IMR-90 (cell line): ENCODE measurements around the gene PRRG1. TPM values are rescaled to one million over a fixed set of nuclear protein-coding genes. Genes with fewer than 3 reads are reported as not detected.

Source experiments
- ATAC-seq: fragments of 200-7000 bp; cut with Tn5 transposase; 2 replicates; pipeline ENCODE4 v1.9.1; 2020; ENCODE audit warnings: low read depth, mild to moderate bottlenecking, moderate library complexity
- BruUV-seq: library from RNA; stranded (reverse); fragments of 400-500 nt; replicated peaks from 2 replicates; lab custom pipeline; 2021; lab: Mats Ljungman, UMichigan
- CTCF ChIA-PET: fragments of 300-600 bp; formaldehyde crosslinking; extraction: SDS; loops from one replicate; lab custom pipeline; 2021; ENCODE audit warnings: antibody characterized with exemption; lab: Yijun Ruan, JAX
- POLR2A ChIA-PET: fragments of 300-600 bp; sonication (Branson Sonifier 250); formaldehyde crosslinking; loops from one replicate; lab custom pipeline; 2022; ENCODE audit warnings: antibody characterized with exemption; ENCODE audit not compliant: unreplicated experiment; lab: Charles Lee
- DNase-seq: peaks from one replicate; pipeline ENCODE4 v3.0.0; 2013
- H2AFZ ChIP-seq: replicated peaks from 2 replicates; pipeline ENCODE3; 2013; ENCODE audit warnings: low read length, mild to moderate bottlenecking; ENCODE audit not compliant: poor library complexity
- H2AK5ac ChIP-seq: 2 replicates; pipeline ENCODE4 v1.6.1; 2013; ENCODE audit warnings: low read depth, low read length, inconsistent platforms
- H2AK9ac ChIP-seq: replicated peaks from 2 replicates; pipeline ENCODE3; 2013; ENCODE audit warnings: mild to moderate bottlenecking, low read depth, low read length, moderate library complexity; ENCODE audit not compliant: poor library complexity
- H2BK120ac ChIP-seq: 2 replicates; pipeline ENCODE4 v1.6.1; 2013; ENCODE audit warnings: low read depth, low read length, inconsistent platforms
- H2BK15ac ChIP-seq: 3 replicates; pipeline ENCODE4 v1.6.1; 2013; ENCODE audit warnings: low read depth, low read length, inconsistent platforms
- H2BK20ac ChIP-seq: 2 replicates; pipeline ENCODE4 v1.6.1; 2013; ENCODE audit warnings: low read depth, mild to moderate bottlenecking, inconsistent platforms, low read length, moderate library complexity
- H2BK5ac ChIP-seq: 2 replicates; pipeline ENCODE4 v1.6.1; 2013; ENCODE audit warnings: mild to moderate bottlenecking, low read depth, low read length, inconsistent platforms; ENCODE audit not compliant: poor library complexity, severe bottlenecking
- H3K14ac ChIP-seq: replicated peaks from 2 replicates; pipeline ENCODE4 v1.6.1; 2013; ENCODE audit warnings: low read depth, low read length, inconsistent platforms
- H3K18ac ChIP-seq: 2 replicates; pipeline ENCODE4 v1.6.1; 2013; ENCODE audit warnings: low read depth, low read length, control low read depth
- H3K23ac ChIP-seq: 2 replicates; pipeline ENCODE4 v1.6.1; 2013; ENCODE audit warnings: low read depth, low read length, inconsistent platforms
- H3K27ac ChIP-seq: 2 replicates; pipeline ENCODE4 v1.5.1; 2013; ENCODE audit warnings: mild to moderate bottlenecking, control low read depth, low read length; ENCODE audit not compliant: insufficient read depth
- H3K27me3 ChIP-seq: 2 replicates; pipeline ENCODE4 v1.6.1; 2013; ENCODE audit warnings: low read length; ENCODE audit not compliant: control insufficient read depth, insufficient read depth
- H3K36me3 ChIP-seq: 2 replicates; pipeline ENCODE4 v1.6.1; 2013; ENCODE audit warnings: low read length, mixed read lengths; ENCODE audit not compliant: control insufficient read depth, insufficient read depth
- H3K4ac ChIP-seq: 2 replicates; pipeline ENCODE4 v1.6.1; 2013; ENCODE audit warnings: low read depth, low read length, inconsistent platforms
- H3K4me1 ChIP-seq: 2 replicates; pipeline ENCODE4 v1.6.1; 2013; ENCODE audit warnings: low read length, mixed read lengths; ENCODE audit not compliant: control insufficient read depth, insufficient read depth
- H3K4me2 ChIP-seq: 2 replicates; pipeline ENCODE4 v1.6.1; 2013; ENCODE audit warnings: low read depth, mild to moderate bottlenecking, control low read depth, low read length, moderate library complexity
- H3K4me3 ChIP-seq: 2 replicates; pipeline ENCODE4 v1.5.1; 2013; ENCODE audit warnings: low read depth, mild to moderate bottlenecking, control low read depth, low read length, moderate library complexity; ENCODE audit not compliant: insufficient read depth
- H3K56ac ChIP-seq: 2 replicates; pipeline ENCODE4 v1.6.1; 2013; ENCODE audit warnings: low read length, inconsistent platforms; ENCODE audit not compliant: insufficient read depth; ENCODE audit errors: extremely low read depth
- H3K79me1 ChIP-seq, 2 experiments: 2 replicates each; pipeline ENCODE4 v1.6.1; 2013; ENCODE audit warnings: low read length in 2 of 2, inconsistent platforms in 1 of 2, low read depth in 1 of 2
- H3K9ac ChIP-seq: 2 replicates; pipeline ENCODE4 v1.6.1; 2013; ENCODE audit warnings: low read depth, low read length, control low read depth
- H3K9me1 ChIP-seq: 2 replicates; pipeline ENCODE4 v1.6.1; 2013; ENCODE audit warnings: low read length, inconsistent platforms; ENCODE audit not compliant: insufficient read depth
- H3K9me3 ChIP-seq: 2 replicates; pipeline ENCODE4 v1.6.1; 2013; ENCODE audit warnings: low read length; ENCODE audit not compliant: control insufficient read depth, insufficient read depth
- H4K20me1 ChIP-seq: 2 replicates; pipeline ENCODE4 v1.6.1; 2013; ENCODE audit warnings: low read length, inconsistent platforms; ENCODE audit not compliant: insufficient read depth
- H4K5ac ChIP-seq: 2 replicates; pipeline ENCODE4 v1.6.1; 2013; ENCODE audit warnings: mild to moderate bottlenecking, low read depth, low read length, control low read depth
- H4K8ac ChIP-seq, 2 experiments: 2 replicates each; pipeline ENCODE4 v1.6.1; 2013; ENCODE audit warnings: low read depth in 2 of 2, low read length in 2 of 2, control low read depth in 1 of 2, inconsistent platforms in 1 of 2
- H4K91ac ChIP-seq: 2 replicates; pipeline ENCODE4 v1.6.1; 2013; ENCODE audit warnings: low read depth, low read length, inconsistent platforms; ENCODE audit not compliant: insufficient read depth
- BHLHE40 ChIP-seq: fragments of 150-350 bp; IDR thresholded peaks from 2 replicates; pipeline ENCODE4 v1.6.1; 2016; ENCODE audit warnings: mild to moderate bottlenecking, low read depth, low read length
- CEBPB ChIP-seq: IDR thresholded peaks from 2 replicates; pipeline ENCODE4 v1.6.1; 2012; ENCODE audit warnings: low read depth, low read length, improper control_type of control experiment
- CHD1 ChIP-seq: IDR thresholded peaks from 2 replicates; pipeline ENCODE4 v1.6.1; 2012; ENCODE audit warnings: low read depth, low read length, improper control_type of control experiment
- FOS ChIP-seq: fragments of 150-350 bp; IDR thresholded peaks from 2 replicates; pipeline ENCODE4 v1.6.1; 2016; ENCODE audit warnings: low read depth, low read length
- MAFK ChIP-seq: IDR thresholded peaks from 2 replicates; pipeline ENCODE4 v1.6.1; 2012; ENCODE audit warnings: low read depth, low read length, improper control_type of control experiment
- MAZ ChIP-seq: IDR thresholded peaks from 2 replicates; pipeline ENCODE4 v1.6.1; 2012; ENCODE audit warnings: low read depth, mild to moderate bottlenecking, low read length, improper control_type of control experiment, moderate library complexity, borderline replicate concordance
- MXI1 ChIP-seq: IDR thresholded peaks from 2 replicates; pipeline ENCODE4 v1.6.1; 2012; ENCODE audit warnings: low read depth, mild to moderate bottlenecking, low read length, moderate library complexity, borderline replicate concordance
- NFE2L2 ChIP-seq: fragments of 150-350 bp; IDR thresholded peaks from 2 replicates; pipeline ENCODE4 v1.6.1; 2016; ENCODE audit warnings: low read depth, mild to moderate bottlenecking, low read length
- POLR2A ChIP-seq: IDR thresholded peaks from 2 replicates; pipeline ENCODE4 v1.6.1; 2012; ENCODE audit warnings: mild to moderate bottlenecking, low read depth, low read length
- RAD21 ChIP-seq: IDR thresholded peaks from 2 replicates; pipeline ENCODE4 v1.6.1; 2012; ENCODE audit warnings: low read length, improper control_type of control experiment
- RCOR1 ChIP-seq: IDR thresholded peaks from 2 replicates; pipeline ENCODE4 v1.6.1; 2012; ENCODE audit warnings: mild to moderate bottlenecking, low read length, improper control_type of control experiment; ENCODE audit not compliant: insufficient replicate concordance
- RFX5 ChIP-seq: IDR thresholded peaks from 2 replicates; pipeline ENCODE4 v1.8.0; 2012; ENCODE audit warnings: low read depth, mild to moderate bottlenecking, low read length, moderate library complexity
- SMC3 ChIP-seq: fragments of 150-350 bp; IDR thresholded peaks from 2 replicates; pipeline ENCODE4 v1.6.1; 2016; ENCODE audit warnings: low read depth, mild to moderate bottlenecking, antibody characterized with exemption, low read length, moderate library complexity
- WGBS, 2 experiments: methylation state at CpG; one replicate each; pipeline versions ENCODE4 v1.1.5 to v1.1.7; 2013; ENCODE audit warnings: missing lambda C conversion rate in 2 of 2; ENCODE audit not compliant: insufficient read length in 1 of 2; ENCODE audit errors: extremely low coverage in 2 of 2; 5-methylcytosine and 5-hydroxymethylcytosine counted together
- dilution Hi-C: fragments of 300-500 bp; cut with HindIII; formaldehyde crosslinking; loops from one replicate; pipeline ENCODE4 v1.14.3; 2018; ENCODE audit warnings: low sequenced_read_pairs; ENCODE audit not compliant: unreplicated experiment
- in situ Hi-C: fragments of 300-500 bp; cut with MboI; formaldehyde crosslinking; loops from 3 replicates; pipeline ENCODE4 v1.14.3; 2019; ENCODE audit warnings: low sequenced_read_pairs, inconsistent platforms, mixed read lengths
- intact Hi-C: fragments of 100-400 bp; cut with micrococcal nuclease; formaldehyde crosslinking; loops from 2 replicates; pipeline ENCODE4 v1.10.0; 2022
- polyA plus RNA-seq, 3 experiments: library from polyadenylated mRNA; depleted of rRNA; stranded (reverse); fragments of >200 nt; gene quantifications; 2 replicates each; pipeline ENCODE4 v1.2.3, GENCODE V29; 2012; ENCODE audit warnings: low replicate concordance in 1 of 3
- total RNA-seq: library from RNA; depleted of rRNA; stranded (reverse); fragments of >200 nt; gene quantifications from 2 replicates; pipeline ENCODE4 v1.2.3, GENCODE V29; 2012
- TF ChIP-seq, protein P1 (sequence below): fragments of 150-350 bp; IDR thresholded peaks from 2 replicates; pipeline ENCODE4 v1.6.1; 2017; ENCODE audit warnings: mild to moderate bottlenecking, antibody characterized with exemption, low read length, low read depth
- TF ChIP-seq, protein P2 (sequence below): conservative IDR thresholded peaks from 2 replicates; pipeline ENCODE4 v1.5.1; 2012; ENCODE audit warnings: mild to moderate bottlenecking, low read depth, low read length, improper control_type of control experiment
- TF ChIP-seq, protein P3 (sequence below): fragments of 150-350 bp; IDR thresholded peaks from 2 replicates; pipeline ENCODE4 v1.6.1; 2016; ENCODE audit warnings: low read depth, mild to moderate bottlenecking, low read length, moderate library complexity, borderline replicate concordance

PRRG1 gene
- total and polyA plus RNA-seq, 2 of the 4 experiments (the other 2 are of a cell fraction) = 9.0 to 11.1 TPM

DNA sequence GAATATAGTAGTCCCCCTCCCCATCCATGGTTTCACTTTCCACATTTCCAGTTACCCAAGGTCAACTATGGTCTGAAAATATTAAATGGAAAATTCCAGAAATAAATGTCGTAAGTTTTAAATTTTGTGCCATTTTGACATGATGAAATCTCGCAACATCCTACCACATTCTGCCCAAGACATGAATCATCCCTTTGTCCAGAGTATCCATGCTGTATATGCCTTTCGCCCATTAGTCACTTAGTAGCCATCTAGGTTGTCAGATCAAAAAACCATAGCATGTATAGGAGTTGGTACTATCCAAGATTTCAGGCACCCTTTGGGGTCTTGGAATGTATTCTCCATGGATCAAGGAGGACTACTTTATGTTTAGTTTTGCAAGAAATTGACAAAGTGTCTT is 8.3 kb downstream of the PRRG1 start:
- in situ Hi-C loops = no loop called here
- intact Hi-C loops = no loop called here
- no peak overlapping the region for H3K23ac ChIP-seq
- no peak overlapping the region for H2BK120ac ChIP-seq
- H4K5ac ChIP-seq = no peak overlapping the region
- BruUV-seq = no TSS peak
- H2BK15ac ChIP-seq = no peak overlapping the region
- H2BK5ac ChIP-seq = no peak overlapping the region
- DNase-seq (no peak), ATAC-seq (no peak)
- POLR2A ChIA-PET = no interaction called here
- H3K9me3 ChIP-seq = 0 out of 2 replicates have a peak, but pooled peaks cover 2% of the 10 kb centered on the region
- H3K27me3 ChIP-seq = no peaks in the 10 kb centered on the region
- H2AK9ac ChIP-seq = no peak overlapping the region
- H3K27ac ChIP-seq = no peak overlapping the region
- H4K8ac ChIP-seq = no peak overlapping the region
- no peaks in the 10 kb centered on the region for H3K4me1 ChIP-seq
- H3K56ac ChIP-seq = no peak overlapping the region
- H3K4me3 ChIP-seq = no peak overlapping the region
- no peak overlapping the region for H3K4ac ChIP-seq
- dilution Hi-C loops = no loop called here
- H4K91ac ChIP-seq = no peak overlapping the region
- no peak overlapping the region for H3K14ac ChIP-seq
- TF ChIP-seq CEBPB (no peak), CHD1 (no peak), RCOR1 (no peak), MXI1 (no peak), POLR2A (no peak), NFE2L2 (no peak), BHLHE40 (no peak), RFX5 (no peak), MAZ (no peak), SMC3 (no peak), RAD21 (no peak), FOS (no peak), MAFK (no peak)
- TF ChIP-seq, protein P1, sequence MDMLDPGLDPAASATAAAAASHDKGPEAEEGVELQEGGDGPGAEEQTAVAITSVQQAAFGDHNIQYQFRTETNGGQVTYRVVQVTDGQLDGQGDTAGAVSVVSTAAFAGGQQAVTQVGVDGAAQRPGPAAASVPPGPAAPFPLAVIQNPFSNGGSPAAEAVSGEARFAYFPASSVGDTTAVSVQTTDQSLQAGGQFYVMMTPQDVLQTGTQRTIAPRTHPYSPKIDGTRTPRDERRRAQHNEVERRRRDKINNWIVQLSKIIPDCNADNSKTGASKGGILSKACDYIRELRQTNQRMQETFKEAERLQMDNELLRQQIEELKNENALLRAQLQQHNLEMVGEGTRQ = no peak
- TF ChIP-seq, protein P2, sequence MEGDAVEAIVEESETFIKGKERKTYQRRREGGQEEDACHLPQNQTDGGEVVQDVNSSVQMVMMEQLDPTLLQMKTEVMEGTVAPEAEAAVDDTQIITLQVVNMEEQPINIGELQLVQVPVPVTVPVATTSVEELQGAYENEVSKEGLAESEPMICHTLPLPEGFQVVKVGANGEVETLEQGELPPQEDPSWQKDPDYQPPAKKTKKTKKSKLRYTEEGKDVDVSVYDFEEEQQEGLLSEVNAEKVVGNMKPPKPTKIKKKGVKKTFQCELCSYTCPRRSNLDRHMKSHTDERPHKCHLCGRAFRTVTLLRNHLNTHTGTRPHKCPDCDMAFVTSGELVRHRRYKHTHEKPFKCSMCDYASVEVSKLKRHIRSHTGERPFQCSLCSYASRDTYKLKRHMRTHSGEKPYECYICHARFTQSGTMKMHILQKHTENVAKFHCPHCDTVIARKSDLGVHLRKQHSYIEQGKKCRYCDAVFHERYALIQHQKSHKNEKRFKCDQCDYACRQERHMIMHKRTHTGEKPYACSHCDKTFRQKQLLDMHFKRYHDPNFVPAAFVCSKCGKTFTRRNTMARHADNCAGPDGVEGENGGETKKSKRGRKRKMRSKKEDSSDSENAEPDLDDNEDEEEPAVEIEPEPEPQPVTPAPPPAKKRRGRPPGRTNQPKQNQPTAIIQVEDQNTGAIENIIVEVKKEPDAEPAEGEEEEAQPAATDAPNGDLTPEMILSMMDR = no peak
- TF ChIP-seq, protein P3, sequence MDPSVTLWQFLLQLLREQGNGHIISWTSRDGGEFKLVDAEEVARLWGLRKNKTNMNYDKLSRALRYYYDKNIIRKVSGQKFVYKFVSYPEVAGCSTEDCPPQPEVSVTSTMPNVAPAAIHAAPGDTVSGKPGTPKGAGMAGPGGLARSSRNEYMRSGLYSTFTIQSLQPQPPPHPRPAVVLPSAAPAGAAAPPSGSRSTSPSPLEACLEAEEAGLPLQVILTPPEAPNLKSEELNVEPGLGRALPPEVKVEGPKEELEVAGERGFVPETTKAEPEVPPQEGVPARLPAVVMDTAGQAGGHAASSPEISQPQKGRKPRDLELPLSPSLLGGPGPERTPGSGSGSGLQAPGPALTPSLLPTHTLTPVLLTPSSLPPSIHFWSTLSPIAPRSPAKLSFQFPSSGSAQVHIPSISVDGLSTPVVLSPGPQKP = no peak
- no peak overlapping the region for H2AK5ac ChIP-seq
- H2AFZ ChIP-seq = no peak overlapping the region
- no peak overlapping the region for H3K4me2 ChIP-seq
- no peak overlapping the region for H2BK20ac ChIP-seq
- H3K79me1 ChIP-seq = peaks cover 2 to 14% of the 10 kb centered on the region in 2 experiments; a peak in 3 of 4 replicates
- H3K9ac ChIP-seq = no peak overlapping the region
- no peak overlapping the region for H3K18ac ChIP-seq
- H3K9me1 ChIP-seq = no peaks in the 10 kb centered on the region
- CTCF ChIA-PET = no interaction called here
- peaks cover 7% of the 10 kb centered on the region for H4K20me1 ChIP-seq
- WGBS, 2 experiments = no CpG with 5 or more reads among the region's 3 CpGs
- no peaks in the 10 kb centered on the region for H3K36me3 ChIP-seq
